Measurements from ENCODE around the gene SLC7A9.

DNA sequence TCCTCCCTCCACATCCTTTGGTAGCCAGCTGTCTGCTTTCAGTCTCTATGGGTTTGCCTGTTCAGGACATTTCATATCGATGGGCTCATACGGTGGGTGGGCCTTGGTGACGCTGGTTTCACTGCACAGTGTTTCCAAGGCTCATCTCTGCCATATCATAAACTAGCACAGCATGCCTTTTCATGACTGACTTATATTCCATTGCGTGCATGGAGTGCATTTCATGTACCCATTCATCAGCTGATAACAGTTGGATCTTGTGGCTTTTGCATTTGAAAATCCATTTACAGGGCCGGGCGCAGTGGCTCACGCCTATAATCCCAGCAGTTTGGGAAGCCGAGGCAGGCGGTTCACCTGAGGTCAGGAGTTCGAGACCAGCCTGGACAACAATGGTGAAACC, 80.1 kb downstream of the SLC7A9 start:
- no peak for TF ChIP-seq POLR2A (IDR thresholded peaks at IDR 0.05; ENCODE audit: low read length)
- TF ChIP-seq GATA1 (IDR thresholded peaks at IDR 0.05; ENCODE audit: low read depth, low read length), result no peak
